Measurements from ENCODE around the gene MAPKAPK5.

DNA sequence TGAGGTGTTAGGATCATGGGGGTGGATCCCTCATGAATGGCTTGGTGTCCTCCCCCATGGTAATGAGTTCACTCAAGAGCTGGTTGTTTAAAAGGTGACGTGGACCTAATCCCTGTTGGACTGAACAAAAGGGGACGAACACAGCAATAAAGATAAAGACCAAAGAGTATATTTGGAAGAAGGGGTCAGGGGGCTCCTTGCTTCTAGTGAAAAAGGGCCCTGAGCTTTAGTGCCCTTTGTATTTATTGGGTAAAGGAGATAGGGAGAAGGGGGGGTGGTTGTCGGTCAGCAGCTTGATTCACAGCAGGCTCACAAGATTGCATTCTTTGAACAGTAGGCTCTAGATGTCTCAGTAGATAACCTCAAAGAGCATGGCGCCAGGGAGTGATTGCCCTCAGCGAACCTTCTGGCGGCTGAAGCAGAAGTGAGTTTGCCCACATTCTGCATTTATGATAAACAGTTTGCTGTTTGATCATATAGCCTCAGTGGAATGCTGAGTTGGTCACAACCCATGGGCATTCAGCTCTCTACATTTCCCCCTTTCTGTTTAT lies 25.9 kb upstream of the MAPKAPK5 start:
- TF ChIP-seq, protein P1, sequence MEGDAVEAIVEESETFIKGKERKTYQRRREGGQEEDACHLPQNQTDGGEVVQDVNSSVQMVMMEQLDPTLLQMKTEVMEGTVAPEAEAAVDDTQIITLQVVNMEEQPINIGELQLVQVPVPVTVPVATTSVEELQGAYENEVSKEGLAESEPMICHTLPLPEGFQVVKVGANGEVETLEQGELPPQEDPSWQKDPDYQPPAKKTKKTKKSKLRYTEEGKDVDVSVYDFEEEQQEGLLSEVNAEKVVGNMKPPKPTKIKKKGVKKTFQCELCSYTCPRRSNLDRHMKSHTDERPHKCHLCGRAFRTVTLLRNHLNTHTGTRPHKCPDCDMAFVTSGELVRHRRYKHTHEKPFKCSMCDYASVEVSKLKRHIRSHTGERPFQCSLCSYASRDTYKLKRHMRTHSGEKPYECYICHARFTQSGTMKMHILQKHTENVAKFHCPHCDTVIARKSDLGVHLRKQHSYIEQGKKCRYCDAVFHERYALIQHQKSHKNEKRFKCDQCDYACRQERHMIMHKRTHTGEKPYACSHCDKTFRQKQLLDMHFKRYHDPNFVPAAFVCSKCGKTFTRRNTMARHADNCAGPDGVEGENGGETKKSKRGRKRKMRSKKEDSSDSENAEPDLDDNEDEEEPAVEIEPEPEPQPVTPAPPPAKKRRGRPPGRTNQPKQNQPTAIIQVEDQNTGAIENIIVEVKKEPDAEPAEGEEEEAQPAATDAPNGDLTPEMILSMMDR (IDR thresholded peaks at IDR 0.05; ENCODE audit: poor library complexity): no peak
- TF ChIP-seq EZH2 (IDR thresholded peaks at IDR 0.05; ENCODE audit: borderline replicate concordance) (no peak), EZH2phosphoT487 (IDR thresholded peaks at IDR 0.05; ENCODE audit: low read depth, severe bottlenecking, unreplicated experiment) (no peak)

Data from hepatocyte (in vitro differentiated cells).